ENCODE measurements around the gene ABHD17A.
"Not testable (repeated sequence)": the region's sequence is repeated elsewhere in the genome, so short reads cannot be mapped to it uniquely, and the experiment has no call there.

Gene ABHD17A

DNA sequence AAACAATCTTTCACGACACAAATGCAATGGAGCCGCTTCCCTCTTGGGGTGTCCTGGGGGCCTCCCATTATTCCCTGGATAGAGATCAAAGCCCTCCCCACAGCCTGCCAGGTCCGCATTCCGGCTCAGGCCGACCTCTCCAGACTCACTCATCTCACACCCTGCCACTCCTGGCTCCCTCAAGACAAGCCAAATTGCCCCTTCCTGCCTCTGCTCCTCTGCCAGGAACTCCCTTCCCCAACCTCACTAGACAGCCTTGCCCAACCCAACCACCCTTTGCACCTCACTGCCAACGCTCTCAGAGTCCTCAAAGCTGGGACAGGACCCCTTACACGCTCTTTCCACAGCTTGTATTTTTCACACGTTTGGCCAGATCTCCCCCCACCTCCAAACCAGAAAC, 1.5 kb downstream of the ABHD17A start:
- no peak for DNase-seq (ENCODE audit: low spot score)
- TF ChIP-seq, protein P1, sequence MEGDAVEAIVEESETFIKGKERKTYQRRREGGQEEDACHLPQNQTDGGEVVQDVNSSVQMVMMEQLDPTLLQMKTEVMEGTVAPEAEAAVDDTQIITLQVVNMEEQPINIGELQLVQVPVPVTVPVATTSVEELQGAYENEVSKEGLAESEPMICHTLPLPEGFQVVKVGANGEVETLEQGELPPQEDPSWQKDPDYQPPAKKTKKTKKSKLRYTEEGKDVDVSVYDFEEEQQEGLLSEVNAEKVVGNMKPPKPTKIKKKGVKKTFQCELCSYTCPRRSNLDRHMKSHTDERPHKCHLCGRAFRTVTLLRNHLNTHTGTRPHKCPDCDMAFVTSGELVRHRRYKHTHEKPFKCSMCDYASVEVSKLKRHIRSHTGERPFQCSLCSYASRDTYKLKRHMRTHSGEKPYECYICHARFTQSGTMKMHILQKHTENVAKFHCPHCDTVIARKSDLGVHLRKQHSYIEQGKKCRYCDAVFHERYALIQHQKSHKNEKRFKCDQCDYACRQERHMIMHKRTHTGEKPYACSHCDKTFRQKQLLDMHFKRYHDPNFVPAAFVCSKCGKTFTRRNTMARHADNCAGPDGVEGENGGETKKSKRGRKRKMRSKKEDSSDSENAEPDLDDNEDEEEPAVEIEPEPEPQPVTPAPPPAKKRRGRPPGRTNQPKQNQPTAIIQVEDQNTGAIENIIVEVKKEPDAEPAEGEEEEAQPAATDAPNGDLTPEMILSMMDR (IDR thresholded peaks at IDR 0.05; ENCODE audit: extremely low read depth, insufficient read depth, missing control alignments), result no peak

DNA sequence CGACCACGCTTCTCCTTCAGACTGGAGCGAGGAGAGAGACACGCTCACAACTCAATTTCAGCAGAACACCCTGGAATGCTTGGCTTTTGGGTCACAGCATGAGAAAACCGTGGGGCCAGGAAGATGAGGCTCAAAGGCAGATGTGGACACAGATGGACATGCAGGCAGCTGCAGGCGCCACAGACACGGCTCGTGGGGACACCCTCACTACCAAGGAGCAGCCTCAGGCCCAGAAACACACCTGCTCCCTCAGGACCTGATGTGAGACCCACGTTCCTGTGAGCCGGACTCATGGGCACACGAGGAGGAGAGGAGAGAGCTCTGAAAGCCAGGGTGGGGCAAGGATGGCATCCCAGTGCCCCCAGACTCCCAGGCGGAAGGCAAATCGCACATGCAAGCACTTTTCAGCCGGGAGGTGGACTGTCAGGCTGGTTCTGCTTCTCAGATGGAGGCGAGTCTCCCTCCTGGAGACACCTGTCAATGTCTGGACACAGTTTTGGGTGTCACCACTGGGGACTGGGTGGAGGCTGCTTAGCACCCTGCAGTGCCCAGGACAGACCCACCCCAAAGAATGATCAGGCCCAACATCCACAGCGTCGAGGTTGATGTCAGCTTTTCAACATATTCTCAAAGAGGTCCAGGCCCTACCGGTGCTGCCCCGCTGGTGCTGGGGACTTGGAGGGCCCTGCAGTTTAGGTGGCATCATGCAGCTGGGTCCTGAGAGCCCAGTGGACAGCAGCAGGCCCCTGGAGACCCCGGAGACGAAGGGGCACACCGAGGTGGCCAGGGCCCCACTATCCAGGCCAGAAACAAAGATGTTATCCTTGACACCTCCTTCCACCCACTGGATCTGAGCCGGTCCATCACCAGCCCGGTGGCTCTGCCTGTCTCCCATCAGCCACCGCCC, 2.3 kb downstream of the ABHD17A start:
- no peak for DNase-seq (ENCODE audit: low spot score)
- in situ Hi-C loops (cut with MboI; ENCODE audit: low pct_unique_long_range_greater_than_20kb, low sequenced_read_pairs, unreplicated experiment), result no loop called here
- TF ChIP-seq, protein P1 (IDR thresholded peaks at IDR 0.05; ENCODE audit: extremely low read depth, insufficient read depth, missing control alignments), result no peak

More for the DNA sequence above, 1.5 kb downstream of the ABHD17A start:
- in situ Hi-C loops (cut with MboI; ENCODE audit: low pct_unique_long_range_greater_than_20kb, low sequenced_read_pairs, unreplicated experiment), result no loop called here

DNA sequence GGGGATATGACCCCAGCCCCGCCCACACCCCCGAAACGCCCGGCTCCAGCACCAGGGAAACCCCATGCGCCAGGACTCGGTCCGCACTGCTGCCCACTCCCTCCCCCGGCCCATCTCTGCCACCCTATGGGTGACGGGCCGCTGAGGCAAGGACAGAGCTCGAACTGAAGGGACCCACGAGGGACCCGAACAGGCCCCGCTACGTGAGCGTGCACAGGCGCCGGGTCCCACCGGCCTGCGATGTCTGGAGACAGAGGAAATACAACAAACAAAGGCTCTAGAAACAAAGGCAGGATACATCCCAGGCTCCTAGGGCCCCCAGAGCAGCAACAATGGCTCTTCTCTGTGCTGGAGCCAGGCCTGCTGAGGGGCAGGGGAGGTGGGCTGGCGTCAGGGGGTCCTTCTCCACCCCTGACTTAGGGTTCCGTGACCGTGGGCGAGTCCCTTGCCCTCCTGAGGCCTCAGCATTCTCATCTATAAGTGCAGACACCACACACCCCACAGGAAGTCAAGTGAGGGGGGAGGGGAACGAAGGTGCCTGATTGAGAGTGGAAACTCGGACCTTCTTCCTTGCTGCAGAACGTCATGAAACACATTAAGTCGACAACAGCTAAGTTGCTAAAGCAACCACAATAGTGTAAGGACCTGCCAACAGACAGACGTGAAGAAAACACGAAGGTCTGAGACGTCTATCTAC, 3.1 kb downstream of the ABHD17A start:
- TF ChIP-seq, protein P1 (IDR thresholded peaks at IDR 0.05; ENCODE audit: extremely low read depth, insufficient read depth, missing control alignments), result no peak
- no peak for DNase-seq (ENCODE audit: low spot score)
- in situ Hi-C loops (cut with MboI; ENCODE audit: low pct_unique_long_range_greater_than_20kb, low sequenced_read_pairs, unreplicated experiment), result no loop called here

DNA sequence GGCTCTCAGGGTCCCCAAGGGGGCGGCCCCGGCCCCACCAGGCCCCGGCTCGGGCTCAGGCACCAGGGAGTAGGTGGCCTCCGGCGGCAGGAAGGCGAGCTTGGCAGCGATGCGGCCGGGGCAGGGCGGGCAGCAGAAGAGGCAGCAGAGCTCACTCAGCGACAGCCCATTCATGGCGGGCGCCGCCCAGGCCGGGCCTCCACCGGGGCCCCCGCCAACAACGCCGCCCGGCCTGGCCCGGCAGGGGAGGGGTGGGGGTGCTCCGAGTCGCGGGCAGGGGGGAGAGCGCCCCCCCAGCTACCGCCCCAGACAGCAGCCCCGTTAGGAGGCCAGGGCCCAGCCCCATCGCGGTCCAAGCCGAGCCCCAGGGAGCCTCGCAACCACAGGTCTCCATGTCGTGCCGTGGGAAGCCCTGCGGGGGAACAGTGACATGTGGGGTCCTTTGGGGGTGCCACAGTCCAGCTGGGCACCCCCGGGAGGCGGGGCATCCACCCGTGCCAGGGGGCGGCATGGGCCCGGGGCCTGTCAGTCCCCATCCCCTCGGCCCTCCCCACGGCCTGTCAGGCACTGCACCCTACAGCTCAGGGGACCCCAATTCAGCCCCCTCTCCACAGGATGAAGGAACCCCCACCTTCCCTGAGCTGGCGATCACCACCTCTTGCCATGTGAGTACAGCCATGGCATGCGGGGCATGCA, 3.8 kb downstream of the ABHD17A start:
- DNase-seq (ENCODE audit: low spot score); in situ Hi-C loops (cut with MboI; ENCODE audit: low pct_unique_long_range_greater_than_20kb, low sequenced_read_pairs, unreplicated experiment): not testable (repeated sequence)

DNA sequence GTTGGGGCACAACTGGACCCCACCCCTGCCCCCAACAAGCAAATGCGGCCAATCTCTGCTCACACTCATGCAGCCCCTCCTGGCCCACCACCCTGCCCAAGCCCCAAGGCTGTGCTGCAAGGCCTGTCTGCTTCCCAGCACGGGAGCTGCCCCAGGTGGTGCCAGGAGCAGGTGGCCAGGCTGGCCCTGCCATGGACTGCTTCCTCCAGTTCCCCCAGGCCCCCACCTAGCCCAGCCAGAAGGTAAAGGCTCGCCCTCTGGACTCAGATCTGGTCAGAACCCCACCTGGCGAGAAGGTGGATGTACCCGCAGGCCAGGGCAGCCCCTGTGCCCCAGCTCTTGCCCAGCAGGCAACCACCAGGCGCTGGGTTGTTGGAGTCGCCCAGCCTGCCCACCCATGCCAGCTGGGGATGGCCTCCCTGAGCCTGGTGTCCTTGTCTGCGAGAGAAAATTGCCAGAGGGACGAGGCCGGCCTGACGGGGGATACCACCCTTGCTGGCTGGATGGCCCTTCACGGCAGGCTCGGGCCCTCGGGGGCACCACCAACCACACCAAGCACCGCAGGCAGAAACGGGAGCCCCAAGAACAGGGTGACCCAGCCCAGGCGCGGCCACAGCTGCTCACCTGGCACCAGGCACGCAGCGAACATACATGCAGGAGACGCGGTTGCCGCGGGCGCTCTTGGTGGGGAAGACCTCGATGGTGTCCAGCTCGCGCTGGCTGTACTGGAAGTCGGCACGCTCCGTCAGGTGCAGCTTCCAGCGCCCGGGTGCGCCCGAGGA, 4.5 kb downstream of the ABHD17A start:
- TF ChIP-seq, protein P1 (IDR thresholded peaks at IDR 0.05; ENCODE audit: extremely low read depth, insufficient read depth, missing control alignments), result no peak
- in situ Hi-C loops (cut with MboI; ENCODE audit: low pct_unique_long_range_greater_than_20kb, low sequenced_read_pairs, unreplicated experiment), result no loop called here

DNA sequence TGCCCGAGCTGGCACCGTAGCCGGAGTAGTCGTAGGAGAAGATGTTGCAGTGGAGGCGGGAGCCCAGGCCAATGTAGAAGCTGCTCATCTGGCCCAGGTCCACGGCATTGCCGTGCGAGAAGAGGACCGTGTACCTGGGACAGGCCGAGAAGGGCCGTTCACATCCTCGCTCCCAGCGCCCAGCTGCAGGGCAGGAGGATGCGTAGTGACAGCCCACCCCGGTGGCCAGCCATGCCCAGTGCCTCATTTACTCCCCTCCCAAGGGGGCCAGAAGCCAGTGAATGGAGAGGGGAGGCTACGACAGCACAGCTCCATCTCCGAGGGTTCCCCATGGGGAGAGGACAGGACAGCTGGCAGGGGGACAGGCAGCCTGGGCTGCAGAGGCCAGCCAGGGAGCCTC, 5.3 kb downstream of the ABHD17A start:
- DNase-seq (ENCODE audit: low spot score); in situ Hi-C loops (cut with MboI; ENCODE audit: low pct_unique_long_range_greater_than_20kb, low sequenced_read_pairs, unreplicated experiment): not testable (repeated sequence)

More for the DNA sequence above, 4.5 kb downstream of the ABHD17A start:
- no peak for DNase-seq (ENCODE audit: low spot score)

DNA sequence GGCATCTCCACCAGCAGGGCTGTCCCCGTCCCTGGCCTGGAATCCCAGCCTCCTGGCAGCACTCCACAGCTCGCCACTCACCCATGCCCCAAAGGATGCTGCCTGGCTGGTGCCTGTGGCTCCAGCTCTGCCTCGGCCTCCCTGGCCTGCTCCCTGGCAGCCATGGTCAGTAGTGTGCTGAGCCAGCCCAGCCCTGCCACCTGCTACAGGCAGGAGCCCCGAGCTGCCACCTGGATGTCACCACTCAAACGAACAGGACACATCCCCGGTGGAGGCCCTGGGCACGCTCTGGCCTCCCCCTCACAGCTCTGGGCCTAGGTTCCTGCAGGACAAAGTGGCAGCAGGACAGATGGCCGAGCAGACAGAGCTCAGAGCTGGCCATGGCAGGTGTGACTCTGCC, 6.7 kb downstream of the ABHD17A start:
- DNase-seq (ENCODE audit: low spot score); in situ Hi-C loops (cut with MboI; ENCODE audit: low pct_unique_long_range_greater_than_20kb, low sequenced_read_pairs, unreplicated experiment): not testable (repeated sequence)

DNA sequence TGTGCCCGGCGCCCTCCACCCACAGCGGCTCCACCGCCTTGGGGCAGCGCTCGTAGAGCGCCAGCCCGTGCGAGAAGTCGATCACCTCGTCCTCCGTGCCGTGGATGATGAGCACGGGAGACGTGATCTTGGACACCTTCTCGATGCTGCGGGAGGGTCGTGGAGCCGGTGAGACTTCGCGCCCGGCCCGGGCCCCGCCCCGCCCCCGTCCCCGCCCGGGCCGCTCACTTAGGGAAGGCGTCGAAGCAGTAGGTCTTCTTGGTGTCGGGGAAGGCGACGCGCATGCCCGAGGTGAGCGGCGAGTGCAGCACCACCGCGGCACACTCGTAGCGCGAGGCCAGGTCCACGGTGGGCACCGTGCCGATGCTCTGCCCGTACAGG, 8.0 kb downstream of the ABHD17A start:
- in situ Hi-C loops (cut with MboI; ENCODE audit: low pct_unique_long_range_greater_than_20kb, low sequenced_read_pairs, unreplicated experiment), result not testable (repeated sequence)

DNA sequence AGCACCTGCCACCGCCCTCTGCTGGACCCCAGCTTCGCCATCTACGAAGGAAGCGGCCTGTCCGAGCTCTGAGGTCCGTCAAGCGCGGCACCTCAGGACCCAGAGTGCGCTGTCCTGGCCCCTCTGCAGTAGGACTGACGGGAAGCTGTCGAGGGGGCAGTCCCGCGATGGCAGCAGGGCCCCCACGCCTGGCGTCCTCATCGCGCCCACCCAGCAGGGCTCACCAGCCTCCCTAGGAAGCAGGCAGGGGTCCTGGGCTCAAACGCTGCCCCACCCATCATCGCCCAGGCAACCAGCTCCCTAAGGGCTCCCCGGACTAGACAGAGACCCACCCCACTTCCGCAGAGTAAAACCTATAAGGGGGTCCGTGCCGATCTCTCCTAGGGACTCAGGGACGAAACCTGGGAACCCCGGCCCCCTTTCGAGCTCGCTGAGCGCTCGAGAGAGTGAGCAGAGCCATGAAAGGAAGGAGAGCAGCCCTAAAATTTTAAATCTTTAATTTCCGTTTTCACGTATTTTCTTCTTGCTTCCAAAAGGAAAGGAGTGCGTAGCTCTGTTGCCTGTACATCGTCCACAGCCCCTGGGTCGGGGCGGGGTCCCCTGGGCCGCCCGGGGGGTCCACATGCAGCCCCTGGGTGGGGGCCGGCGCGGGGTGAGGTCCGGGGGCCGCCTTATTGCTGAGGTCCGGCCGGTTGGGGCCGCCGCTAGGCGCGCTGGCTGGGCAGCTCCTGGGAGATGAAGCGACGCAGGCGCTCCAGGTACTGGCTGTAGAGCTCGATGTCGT, 8.6 kb downstream of the ABHD17A start:
- in situ Hi-C loops (cut with MboI; ENCODE audit: low pct_unique_long_range_greater_than_20kb, low sequenced_read_pairs, unreplicated experiment), result not testable (repeated sequence)

More for the DNA sequence above, 8.0 kb downstream of the ABHD17A start:
- DNase-seq (ENCODE audit: low spot score), result not testable (repeated sequence)

More for the DNA sequence above, 8.6 kb downstream of the ABHD17A start:
- not testable (repeated sequence) for DNase-seq (ENCODE audit: low spot score)

Measured in GM13977 (cell line).